Caco-2 (cell line): ENCODE measurements around the gene TRPV4. TPM values are rescaled to one million over a fixed set of nuclear protein-coding genes. Genes with fewer than 3 reads are reported as not detected.

Experiments used
- BruUV-seq: library from RNA; stranded (reverse); fragments of 400-500 nt; replicated peaks from 2 replicates; lab custom pipeline; 2021; lab: Mats Ljungman, UMichigan
- CTCF ChIA-PET: fragments of 300-600 bp; sonication (Branson Sonifier 250); formaldehyde crosslinking; loops from one replicate; lab custom pipeline; 2022; ENCODE audit warnings: antibody characterized with exemption; lab: Charles Lee
- POLR2A ChIA-PET: fragments of 300-600 bp; sonication (Branson Sonifier 250); formaldehyde crosslinking; loops from one replicate; lab custom pipeline; 2022; ENCODE audit warnings: antibody characterized with exemption; lab: Charles Lee
- DNase-seq, 2 experiments: peaks; one replicate each; pipeline versions ENCODE4 v3.0.0 to v3.0.0-alpha.2; 2020 to 2022
- H3K27me3 ChIP-seq: replicated peaks from 2 replicates; pipeline ENCODE4 v1.6.0; 2011; ENCODE audit warnings: low read length; ENCODE audit not compliant: control insufficient read depth, insufficient read depth
- H3K36me3 ChIP-seq: 2 replicates; pipeline ENCODE4 v1.5.1; 2011; ENCODE audit warnings: low read length; ENCODE audit not compliant: control insufficient read depth, insufficient read depth
- H3K4me1 ChIP-seq: fragments of 250-450 bp; sonication (Bioruptor Pico); 2 replicates; pipeline ENCODE4 v1.5.1; 2020; ENCODE audit warnings: mild to moderate bottlenecking
- H3K4me3 ChIP-seq: 2 replicates; pipeline ENCODE4 v1.5.1; 2011; ENCODE audit warnings: low read depth, mild to moderate bottlenecking, control low read depth, low read length
- H3K9me3 ChIP-seq: fragments of 250-450 bp; sonication (Bioruptor Pico); 2 replicates; pipeline ENCODE4 v1.5.1; 2020; ENCODE audit warnings: mild to moderate bottlenecking, moderate library complexity
- H3K27ac Mint-ChIP-seq: one replicate; pipeline ENCODE4 v1.8.0; 2022; ENCODE audit warnings: mixed read lengths; ENCODE audit not compliant: unreplicated experiment
- H3K27me3 Mint-ChIP-seq: one replicate; pipeline ENCODE4 v1.8.0; 2022; ENCODE audit warnings: mixed read lengths; ENCODE audit not compliant: insufficient read depth, unreplicated experiment
- H3K36me3 Mint-ChIP-seq: one replicate; pipeline ENCODE4 v1.8.0; 2022; ENCODE audit warnings: mild to moderate bottlenecking, mixed read lengths; ENCODE audit not compliant: insufficient read depth, unreplicated experiment
- H3K4me1 Mint-ChIP-seq: one replicate; pipeline ENCODE4 v1.8.0; 2022; ENCODE audit warnings: low read depth, mixed read lengths; ENCODE audit not compliant: unreplicated experiment
- H3K4me3 Mint-ChIP-seq: one replicate; pipeline ENCODE4 v1.8.0; 2022; ENCODE audit warnings: mild to moderate bottlenecking, moderate library complexity, mixed read lengths; ENCODE audit not compliant: unreplicated experiment
- H3K9me3 Mint-ChIP-seq: one replicate; pipeline ENCODE4 v1.8.0; 2022; ENCODE audit warnings: mixed read lengths; ENCODE audit not compliant: unreplicated experiment
- intact Hi-C: fragments of 100-400 bp; cut with micrococcal nuclease; formaldehyde crosslinking; loops from one replicate; pipeline ENCODE4 v1.10.0; 2022; ENCODE audit not compliant: unreplicated experiment
- total RNA-seq: library from RNA; stranded (reverse); gene quantifications from 2 replicates; pipeline ENCODE4 v1.2.3, GENCODE V29; 2022
- TF ChIP-seq, protein P1 (sequence below), 2 experiments: fragments of 200-600 bp in 1 of 2; IDR thresholded peaks; 1 replicate in 1 of 2; 2 replicates in 1 of 2; pipeline versions ENCODE4 v1.5.1 to v1.8.0; 2011 to 2022; ENCODE audit warnings: antibody characterized with exemption in 1 of 2, control low read depth in 1 of 2, inconsistent platforms in 1 of 2, low read depth in 1 of 2, low read length in 1 of 2, mild to moderate bottlenecking in 1 of 2, moderate library complexity in 1 of 2; ENCODE audit not compliant: insufficient read depth in 1 of 2, severe bottlenecking in 1 of 2, unreplicated experiment in 1 of 2

Gene TRPV4
- total RNA-seq, 1 experiment from 2014 or later = not detected

DNA sequence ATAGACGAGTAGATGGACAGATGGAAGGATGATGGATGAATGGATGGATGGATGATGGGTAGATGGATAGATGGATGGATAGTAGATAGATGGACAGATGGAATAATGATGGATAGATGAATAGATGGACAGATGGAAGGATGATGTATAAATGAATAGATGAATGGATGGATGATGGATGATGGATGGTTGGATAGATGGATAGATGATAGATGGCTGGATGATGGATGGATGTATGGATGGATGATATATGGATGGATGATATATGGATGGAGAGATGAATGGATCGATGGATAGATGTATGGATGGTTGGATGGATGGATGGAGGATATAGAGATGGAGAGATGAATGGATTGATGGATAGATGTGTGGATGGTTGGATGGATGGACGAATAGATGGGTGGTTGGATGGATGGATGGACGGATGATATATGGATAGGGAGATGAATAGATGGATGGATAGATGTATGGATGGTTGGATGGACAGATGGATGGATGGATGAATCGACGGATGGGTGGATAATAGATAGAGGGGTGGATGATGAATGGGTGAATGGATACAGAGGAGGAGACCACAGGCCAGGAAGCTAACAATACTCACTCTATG is 19.3 kb downstream of the TRPV4 start:
- H3K4me3 Mint-ChIP-seq = no peak overlapping the region
- no peaks in the 10 kb centered on the region for H3K36me3 ChIP-seq

DNA sequence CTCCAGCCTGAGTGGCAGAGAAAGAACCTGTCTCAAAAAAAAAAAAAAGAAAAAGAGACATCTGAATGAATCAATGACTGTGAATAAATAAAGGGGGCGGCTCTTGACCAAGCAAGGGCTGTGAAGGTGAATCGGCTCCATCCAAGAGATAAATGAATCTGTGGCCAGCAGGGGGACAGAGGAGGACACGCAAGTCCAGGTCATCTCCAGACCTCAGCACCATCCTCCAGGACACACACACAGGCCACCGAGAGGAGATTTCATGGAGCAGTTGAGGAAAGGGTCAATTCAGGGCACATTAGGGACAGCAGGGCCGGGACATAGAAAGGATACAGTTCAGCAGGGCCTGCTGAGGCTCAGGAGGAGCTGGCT is 21.6 kb downstream of the TRPV4 start:
- CTCF ChIA-PET = no interaction called here
- H3K36me3 ChIP-seq = no peaks in the 10 kb centered on the region
- intact Hi-C loops = no loop called here
- H3K36me3 Mint-ChIP-seq = no peaks in the 10 kb centered on the region
- H3K27me3 Mint-ChIP-seq = no peaks in the 10 kb centered on the region
- no TSS peak for BruUV-seq
- no peaks in the 10 kb centered on the region for H3K9me3 ChIP-seq
- POLR2A ChIA-PET = no interaction called here
- H3K4me3 Mint-ChIP-seq = no peak overlapping the region
- no peak overlapping the region for H3K27ac Mint-ChIP-seq
- DNase-seq = peak in 1 of 2 experiments; percentile 30
- H3K4me3 ChIP-seq = no peak overlapping the region
- H3K4me1 ChIP-seq = no peaks in the 10 kb centered on the region
- H3K4me1 Mint-ChIP-seq = no peaks in the 10 kb centered on the region
- no peaks in the 10 kb centered on the region for H3K27me3 ChIP-seq
- TF ChIP-seq, protein P1, sequence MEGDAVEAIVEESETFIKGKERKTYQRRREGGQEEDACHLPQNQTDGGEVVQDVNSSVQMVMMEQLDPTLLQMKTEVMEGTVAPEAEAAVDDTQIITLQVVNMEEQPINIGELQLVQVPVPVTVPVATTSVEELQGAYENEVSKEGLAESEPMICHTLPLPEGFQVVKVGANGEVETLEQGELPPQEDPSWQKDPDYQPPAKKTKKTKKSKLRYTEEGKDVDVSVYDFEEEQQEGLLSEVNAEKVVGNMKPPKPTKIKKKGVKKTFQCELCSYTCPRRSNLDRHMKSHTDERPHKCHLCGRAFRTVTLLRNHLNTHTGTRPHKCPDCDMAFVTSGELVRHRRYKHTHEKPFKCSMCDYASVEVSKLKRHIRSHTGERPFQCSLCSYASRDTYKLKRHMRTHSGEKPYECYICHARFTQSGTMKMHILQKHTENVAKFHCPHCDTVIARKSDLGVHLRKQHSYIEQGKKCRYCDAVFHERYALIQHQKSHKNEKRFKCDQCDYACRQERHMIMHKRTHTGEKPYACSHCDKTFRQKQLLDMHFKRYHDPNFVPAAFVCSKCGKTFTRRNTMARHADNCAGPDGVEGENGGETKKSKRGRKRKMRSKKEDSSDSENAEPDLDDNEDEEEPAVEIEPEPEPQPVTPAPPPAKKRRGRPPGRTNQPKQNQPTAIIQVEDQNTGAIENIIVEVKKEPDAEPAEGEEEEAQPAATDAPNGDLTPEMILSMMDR (IDR thresholded peaks at IDR 0.05; ENCODE audit: insufficient read depth in 1 of 2, low read depth in 1 of 2, low read length in 1 of 2, severe bottlenecking in 1 of 2, unreplicated experiment in 1 of 2) = peak in 1 of 2 experiments; percentile 28
- no peaks in the 10 kb centered on the region for H3K9me3 Mint-ChIP-seq

More for the DNA sequence above, 19.3 kb downstream of the TRPV4 start:
- no peak overlapping the region for H3K27ac Mint-ChIP-seq
- intact Hi-C loops = no loop called here
- ChIA-PET CTCF (interaction anchor here (0.6 kb wide), 1 partner anchor 57 kb away, joined by 9 read pairs; no protein-coding TSS in a partner anchor), POLR2A (no interaction called here)
- no peaks in the 10 kb centered on the region for H3K36me3 Mint-ChIP-seq
- H3K4me1 Mint-ChIP-seq = no peaks in the 10 kb centered on the region
- no peak overlapping the region for H3K4me3 ChIP-seq
- DNase-seq = no peak
- no peaks in the 10 kb centered on the region for H3K27me3 Mint-ChIP-seq
- no peaks in the 10 kb centered on the region for H3K27me3 ChIP-seq
- TF ChIP-seq, protein P1 (IDR thresholded peaks at IDR 0.05; ENCODE audit: insufficient read depth in 1 of 2, low read depth in 1 of 2, low read length in 1 of 2, severe bottlenecking in 1 of 2, unreplicated experiment in 1 of 2) = no peak
- no peaks in the 10 kb centered on the region for H3K9me3 ChIP-seq
- H3K9me3 Mint-ChIP-seq = no peaks in the 10 kb centered on the region
- H3K4me1 ChIP-seq = peaks cover 4% of the 10 kb centered on the region; the same call in 1 of the 2 replicates
- no TSS peak for BruUV-seq

DNA sequence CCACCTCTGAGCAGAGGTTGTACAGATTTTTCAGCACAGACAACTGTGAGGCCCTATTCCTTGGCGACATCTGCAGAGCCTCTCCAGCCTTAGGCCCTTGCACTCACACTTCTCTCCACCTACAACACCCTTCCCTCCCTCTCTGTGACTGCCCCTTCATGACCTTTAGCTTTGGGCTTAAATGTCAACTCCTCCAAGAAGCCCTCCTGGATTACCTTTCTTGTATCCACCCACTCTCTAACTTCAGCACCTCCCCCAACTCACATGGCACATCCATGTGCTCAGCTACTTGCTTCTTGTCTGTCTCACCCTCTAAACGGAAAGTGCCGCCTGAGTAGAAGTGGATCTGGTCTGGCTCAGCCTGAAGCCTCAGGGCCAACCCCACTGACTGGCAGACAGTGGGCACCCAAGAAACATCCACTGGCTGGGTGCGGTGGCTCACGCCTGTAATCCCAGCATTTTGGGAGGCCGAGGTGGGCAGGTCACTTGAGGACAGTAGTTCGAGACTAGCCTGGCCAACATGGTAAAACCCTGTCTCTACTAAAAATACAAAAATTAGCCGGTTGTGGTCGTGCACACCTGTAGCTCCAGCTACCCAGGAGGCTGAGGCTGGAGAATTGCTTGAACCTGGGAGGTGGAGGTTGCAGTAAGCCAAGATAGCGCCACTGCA is 22.1 kb downstream of the TRPV4 start:
- ChIA-PET POLR2A (no interaction called here), CTCF (no interaction called here)
- Histone ChIP-seq H3K27me3 (no peaks in the 10 kb centered on the region), H3K9me3 (no peaks in the 10 kb centered on the region), H3K4me3 (no peak overlapping the region), H3K4me1 (no peaks in the 10 kb centered on the region), H3K36me3 (no peaks in the 10 kb centered on the region)
- TF ChIP-seq, protein P1 (IDR thresholded peaks at IDR 0.05; ENCODE audit: insufficient read depth in 1 of 2, low read depth in 1 of 2, low read length in 1 of 2, severe bottlenecking in 1 of 2, unreplicated experiment in 1 of 2) = no peak
- intact Hi-C loops = no loop called here
- no peaks in the 10 kb centered on the region for H3K9me3 Mint-ChIP-seq
- no peak overlapping the region for H3K27ac Mint-ChIP-seq
- H3K27me3 Mint-ChIP-seq = no peaks in the 10 kb centered on the region
- no peak overlapping the region for H3K4me3 Mint-ChIP-seq
- BruUV-seq = no TSS peak
- no peak for DNase-seq
- H3K36me3 Mint-ChIP-seq = no peaks in the 10 kb centered on the region
- H3K4me1 Mint-ChIP-seq = no peaks in the 10 kb centered on the region
